Spleen (tissue), 7 donors: ENCODE measurements around the gene CRYAB.

Experiments used
- CTCF ChIP-seq, 11 experiments: fragments of 200-600 bp in 7 of 11; fragments of 450-650 bp in 4 of 11; sonication (generic) in 4 of 11; IDR thresholded peaks in 8 of 11; conservative IDR thresholded peaks in 3 of 11; 1 replicate in 7 of 11; 2 replicates in 4 of 11; pipeline versions ENCODE4 v1.4.0 to v1.8.0; 2016 to 2021; ENCODE audit warnings: antibody characterized with exemption in 11 of 11, inconsistent platforms in 4 of 11, mild to moderate bottlenecking in 1 of 11
- POLR2AphosphoS5 ChIP-seq, 3 donors: sonication (generic); formaldehyde crosslinking; IDR thresholded peaks; one replicate each; pipeline ENCODE4 v1.5.1; 2017; ENCODE audit warnings: antibody characterized with exemption in 3 of 3
- donor health status: DM: no; HTN: no; CAD: no; lungs with moderate emphysema.
- donor health status: DM: no; HTN: no; CAD: no.
- donor health status: DM: no; HTN: no; CAD: no.

DNA sequence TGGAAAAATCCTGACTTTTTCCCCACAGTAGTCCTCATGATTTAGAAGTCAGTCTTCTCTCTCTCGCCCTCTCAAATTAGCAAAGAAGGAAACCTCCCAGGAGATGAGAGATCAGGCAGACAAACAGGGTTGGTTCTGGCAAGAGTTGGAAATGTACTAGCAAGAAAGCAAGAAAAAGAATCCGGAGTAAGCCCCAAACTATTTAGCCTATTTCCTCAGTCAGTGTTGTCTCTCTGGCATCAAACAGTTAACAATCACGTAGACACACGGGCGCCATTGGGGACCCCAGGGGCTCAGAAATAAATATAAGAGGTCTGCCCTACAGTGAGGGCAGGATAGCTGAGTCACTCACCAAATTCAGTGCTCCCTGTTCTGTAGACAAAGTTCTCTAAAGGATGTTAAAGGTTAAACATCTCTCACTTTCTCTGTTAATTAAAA is 11.8 kb upstream of the CRYAB start:
- TF ChIP-seq POLR2AphosphoS5 (IDR thresholded peaks at IDR 0.05): no peak
- TF ChIP-seq CTCF (IDR thresholded peaks at IDR 0.05 in 8 of 11, conservative IDR thresholded peaks at IDR 0.05 in 3 of 11): no peak
